Liver (tissue), 9 donors: ENCODE data around the gene ATXN7L3B. TPM values are rescaled to one million over a fixed set of nuclear protein-coding genes. Genes with fewer than 3 reads are reported as not detected.

Source experiments
- DNase-seq: peaks from one replicate; pipeline ENCODE4 v3.0.0-alpha.2; 2017; ENCODE audit warnings: low spot score
- H3K27ac ChIP-seq, 2 donors: one replicate each; pipeline ENCODE4 v1.7.0; 2013; ENCODE audit warnings: inconsistent platforms in 2 of 2, low read length in 2 of 2, control low read depth in 1 of 2, low read depth in 1 of 2, mild to moderate bottlenecking in 1 of 2
- H3K27me3 ChIP-seq, 4 donors: one replicate each; pipeline versions ENCODE4 v1.6.1 to v1.7.0; 2013; ENCODE audit warnings: low read length in 3 of 4, inconsistent platforms in 1 of 4, mild to moderate bottlenecking in 1 of 4, moderate library complexity in 1 of 4; ENCODE audit not compliant: control insufficient read depth in 4 of 4, insufficient read depth in 4 of 4
- H3K36me3 ChIP-seq, 4 donors: one replicate each; pipeline versions ENCODE4 v1.6.1 to v1.7.0; 2013; ENCODE audit warnings: low read length in 3 of 4, mild to moderate bottlenecking in 3 of 4, low read depth in 1 of 4, moderate library complexity in 1 of 4; ENCODE audit not compliant: control insufficient read depth in 4 of 4, insufficient read depth in 3 of 4
- H3K4me1 ChIP-seq, 4 donors: one replicate each; pipeline versions ENCODE4 v1.6.1 to v1.7.0; 2013; ENCODE audit warnings: low read length in 3 of 4, mild to moderate bottlenecking in 3 of 4, moderate library complexity in 1 of 4; ENCODE audit not compliant: control insufficient read depth in 4 of 4, insufficient read depth in 4 of 4
- H3K4me3 ChIP-seq, 3 donors: one replicate each; pipeline versions ENCODE4 v1.6.1 to v1.7.0; 2013; ENCODE audit warnings: low read length in 3 of 3, control low read depth in 1 of 3, low read depth in 1 of 3, mild to moderate bottlenecking in 1 of 3
- H3K9ac ChIP-seq, 2 donors: one replicate each; pipeline ENCODE4 v1.7.0; 2013; ENCODE audit warnings: low read length in 2 of 2, mild to moderate bottlenecking in 2 of 2, moderate library complexity in 2 of 2, control low read depth in 1 of 2, low read depth in 1 of 2
- H3K9me3 ChIP-seq, 4 donors: one replicate each; pipeline versions ENCODE4 v1.6.1 to v1.7.0; 2013; ENCODE audit warnings: low read length in 3 of 4; ENCODE audit not compliant: control insufficient read depth in 4 of 4
- EGR1 ChIP-seq, 2 donors: IDR thresholded peaks; 2 replicates each; pipeline ENCODE4 v1.6.1; 2016 to 2018; ENCODE audit warnings: antibody characterized with exemption in 2 of 2, low read depth in 2 of 2
- FOXA2 ChIP-seq: IDR thresholded peaks from 2 replicates; pipeline ENCODE4 v1.6.1; 2016; ENCODE audit warnings: antibody characterized with exemption
- GABPA ChIP-seq, 2 donors: IDR thresholded peaks in 1 of 2; conservative IDR thresholded peaks in 1 of 2; 2 replicates each; pipeline ENCODE4 v1.6.1; 2016; ENCODE audit warnings: antibody characterized with exemption in 2 of 2, mild to moderate bottlenecking in 1 of 2, moderate library complexity in 1 of 2
- HNF4A ChIP-seq, 2 donors: conservative IDR thresholded peaks; 2 replicates each; pipeline ENCODE4 v1.6.1; 2016; ENCODE audit warnings: antibody characterized with exemption in 2 of 2, mild to moderate bottlenecking in 2 of 2
- HNF4G ChIP-seq: IDR thresholded peaks from 2 replicates; pipeline ENCODE4 v1.6.1; 2016; ENCODE audit warnings: antibody characterized with exemption
- JUND ChIP-seq, 2 donors: IDR thresholded peaks; 2 replicates each; pipeline ENCODE4 v1.6.1; 2016; ENCODE audit warnings: antibody characterized with exemption in 2 of 2
- NR2F2 ChIP-seq: IDR thresholded peaks from 2 replicates; pipeline ENCODE4 v1.6.1; 2016; ENCODE audit warnings: antibody characterized with exemption
- RAD21 ChIP-seq, 2 donors: IDR thresholded peaks; 2 replicates each; pipeline ENCODE4 v1.6.1; 2016; ENCODE audit warnings: antibody characterized with exemption in 2 of 2, mild to moderate bottlenecking in 2 of 2
- RXRA ChIP-seq, 2 donors: IDR thresholded peaks; 2 replicates each; pipeline ENCODE4 v1.6.1; 2017 to 2018; ENCODE audit warnings: antibody characterized with exemption in 2 of 2, mild to moderate bottlenecking in 1 of 2
- SP1 ChIP-seq: IDR thresholded peaks from 2 replicates; pipeline ENCODE4 v1.6.1; 2018; ENCODE audit warnings: antibody characterized with exemption, mild to moderate bottlenecking
- TAF1 ChIP-seq: conservative IDR thresholded peaks from 2 replicates; pipeline ENCODE4 v1.6.1; 2016; ENCODE audit warnings: antibody characterized with exemption, mild to moderate bottlenecking
- YY1 ChIP-seq: IDR thresholded peaks from 2 replicates; pipeline ENCODE4 v1.6.1; 2016; ENCODE audit warnings: antibody characterized with exemption, mild to moderate bottlenecking
- WGBS: extraction: QIAGEN DNeasy Blood & Tissue Kit; methylation state at CpG from one replicate; pipeline ENCODE4 v1.1.7; 2013; 5-methylcytosine and 5-hydroxymethylcytosine counted together
- polyA plus RNA-seq, 2 donors: library from polyadenylated mRNA; stranded (reverse) in 1 of 2; unstranded in 1 of 2; fragments of 200-250 nt in 1 of 2; fragments of >200 nt in 1 of 2; fragmentation: Nextera tagmentation in 1 of 2; extraction: Ambion mirVana in 1 of 2; gene quantifications; one replicate each; pipeline versions ENCODE4 v1.2.1 to v1.2.3, GENCODE V29; 2013 to 2015
- total RNA-seq, 2 donors: library from RNA; depleted of rRNA; stranded (reverse); fragments of >200 nt; gene quantifications; one replicate each; pipeline ENCODE4 v1.2.3, GENCODE V29; 2014
- TF ChIP-seq, protein P1 (sequence below): IDR thresholded peaks from 2 replicates; pipeline ENCODE4 v1.6.1; 2016; ENCODE audit warnings: antibody characterized with exemption
- TF ChIP-seq, protein P2 (sequence below): IDR thresholded peaks from 2 replicates; pipeline ENCODE4 v1.6.1; 2016; ENCODE audit warnings: antibody characterized with exemption
- TF ChIP-seq, protein P3 (sequence below): fragments of 150-350 bp; IDR thresholded peaks from 2 replicates; pipeline ENCODE4 v1.5.1; 2017; ENCODE audit warnings: improper control_type of control experiment, low read depth, low read length; ENCODE audit not compliant: missing input control
- TF ChIP-seq, protein P4 (sequence below): IDR thresholded peaks from 2 replicates; pipeline ENCODE4 v1.6.1; 2016; ENCODE audit warnings: antibody characterized with exemption, mild to moderate bottlenecking
- TF ChIP-seq, protein P5 (sequence below): IDR thresholded peaks from 2 replicates; pipeline ENCODE4 v1.6.1; 2016; ENCODE audit warnings: antibody characterized with exemption
- donor health status: healthy.
- donor health status: healthy.
- donor health status: healthy.
- donor health status: healthy.
- donor health status: healthy.

ATXN7L3B gene
- total and polyA plus RNA-seq, 4 donors: 9.0 to 19.4 (median 12.6) TPM

DNA sequence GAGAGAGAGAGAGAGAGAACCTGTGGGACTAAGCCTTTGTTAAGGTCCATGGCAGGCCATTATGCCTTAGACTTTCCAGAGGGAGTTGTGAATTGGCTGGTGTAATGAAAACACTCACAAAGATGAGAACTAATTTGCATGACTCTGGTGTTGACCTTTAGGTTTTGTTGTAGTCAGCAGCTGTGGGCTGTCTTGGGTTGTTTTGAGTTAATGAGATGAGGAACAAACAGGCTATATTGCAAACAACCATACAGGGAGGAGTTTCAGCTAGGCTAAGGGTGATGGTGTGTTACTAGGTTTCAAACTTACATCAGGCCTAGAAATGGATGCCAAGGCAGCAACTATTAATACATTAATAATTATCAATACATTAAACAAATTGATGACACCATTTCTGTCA, 26.3 kb downstream of the ATXN7L3B start:
- H3K9ac ChIP-seq: no peak overlapping the region
- no peak overlapping the region for H3K27ac ChIP-seq
- H3K36me3 ChIP-seq: no peaks in the 10 kb centered on the region
- no peaks in the 10 kb centered on the region for H3K27me3 ChIP-seq
- H3K9me3 ChIP-seq: peaks cover 0 to 3% (median 0%) of the 10 kb centered on the region in 4 donors
- no peaks in the 10 kb centered on the region for H3K4me1 ChIP-seq
- no peak for DNase-seq
- no peak overlapping the region for H3K4me3 ChIP-seq
- no peak for TF ChIP-seq YY1
- TF ChIP-seq SP1: no peak
- no peak for TF ChIP-seq RXRA (IDR thresholded peaks at IDR 0.05)
- no peak for TF ChIP-seq HNF4G
- TF ChIP-seq, protein P1, sequence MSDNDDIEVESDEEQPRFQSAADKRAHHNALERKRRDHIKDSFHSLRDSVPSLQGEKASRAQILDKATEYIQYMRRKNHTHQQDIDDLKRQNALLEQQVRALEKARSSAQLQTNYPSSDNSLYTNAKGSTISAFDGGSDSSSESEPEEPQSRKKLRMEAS: no peak
- TF ChIP-seq, protein P2, sequence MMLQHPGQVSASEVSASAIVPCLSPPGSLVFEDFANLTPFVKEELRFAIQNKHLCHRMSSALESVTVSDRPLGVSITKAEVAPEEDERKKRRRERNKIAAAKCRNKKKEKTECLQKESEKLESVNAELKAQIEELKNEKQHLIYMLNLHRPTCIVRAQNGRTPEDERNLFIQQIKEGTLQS: no peak
- TF ChIP-seq, protein P3, sequence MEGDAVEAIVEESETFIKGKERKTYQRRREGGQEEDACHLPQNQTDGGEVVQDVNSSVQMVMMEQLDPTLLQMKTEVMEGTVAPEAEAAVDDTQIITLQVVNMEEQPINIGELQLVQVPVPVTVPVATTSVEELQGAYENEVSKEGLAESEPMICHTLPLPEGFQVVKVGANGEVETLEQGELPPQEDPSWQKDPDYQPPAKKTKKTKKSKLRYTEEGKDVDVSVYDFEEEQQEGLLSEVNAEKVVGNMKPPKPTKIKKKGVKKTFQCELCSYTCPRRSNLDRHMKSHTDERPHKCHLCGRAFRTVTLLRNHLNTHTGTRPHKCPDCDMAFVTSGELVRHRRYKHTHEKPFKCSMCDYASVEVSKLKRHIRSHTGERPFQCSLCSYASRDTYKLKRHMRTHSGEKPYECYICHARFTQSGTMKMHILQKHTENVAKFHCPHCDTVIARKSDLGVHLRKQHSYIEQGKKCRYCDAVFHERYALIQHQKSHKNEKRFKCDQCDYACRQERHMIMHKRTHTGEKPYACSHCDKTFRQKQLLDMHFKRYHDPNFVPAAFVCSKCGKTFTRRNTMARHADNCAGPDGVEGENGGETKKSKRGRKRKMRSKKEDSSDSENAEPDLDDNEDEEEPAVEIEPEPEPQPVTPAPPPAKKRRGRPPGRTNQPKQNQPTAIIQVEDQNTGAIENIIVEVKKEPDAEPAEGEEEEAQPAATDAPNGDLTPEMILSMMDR: no peak
- no peak for TF ChIP-seq RAD21 (IDR thresholded peaks at IDR 0.05)
- TF ChIP-seq, protein P4, sequence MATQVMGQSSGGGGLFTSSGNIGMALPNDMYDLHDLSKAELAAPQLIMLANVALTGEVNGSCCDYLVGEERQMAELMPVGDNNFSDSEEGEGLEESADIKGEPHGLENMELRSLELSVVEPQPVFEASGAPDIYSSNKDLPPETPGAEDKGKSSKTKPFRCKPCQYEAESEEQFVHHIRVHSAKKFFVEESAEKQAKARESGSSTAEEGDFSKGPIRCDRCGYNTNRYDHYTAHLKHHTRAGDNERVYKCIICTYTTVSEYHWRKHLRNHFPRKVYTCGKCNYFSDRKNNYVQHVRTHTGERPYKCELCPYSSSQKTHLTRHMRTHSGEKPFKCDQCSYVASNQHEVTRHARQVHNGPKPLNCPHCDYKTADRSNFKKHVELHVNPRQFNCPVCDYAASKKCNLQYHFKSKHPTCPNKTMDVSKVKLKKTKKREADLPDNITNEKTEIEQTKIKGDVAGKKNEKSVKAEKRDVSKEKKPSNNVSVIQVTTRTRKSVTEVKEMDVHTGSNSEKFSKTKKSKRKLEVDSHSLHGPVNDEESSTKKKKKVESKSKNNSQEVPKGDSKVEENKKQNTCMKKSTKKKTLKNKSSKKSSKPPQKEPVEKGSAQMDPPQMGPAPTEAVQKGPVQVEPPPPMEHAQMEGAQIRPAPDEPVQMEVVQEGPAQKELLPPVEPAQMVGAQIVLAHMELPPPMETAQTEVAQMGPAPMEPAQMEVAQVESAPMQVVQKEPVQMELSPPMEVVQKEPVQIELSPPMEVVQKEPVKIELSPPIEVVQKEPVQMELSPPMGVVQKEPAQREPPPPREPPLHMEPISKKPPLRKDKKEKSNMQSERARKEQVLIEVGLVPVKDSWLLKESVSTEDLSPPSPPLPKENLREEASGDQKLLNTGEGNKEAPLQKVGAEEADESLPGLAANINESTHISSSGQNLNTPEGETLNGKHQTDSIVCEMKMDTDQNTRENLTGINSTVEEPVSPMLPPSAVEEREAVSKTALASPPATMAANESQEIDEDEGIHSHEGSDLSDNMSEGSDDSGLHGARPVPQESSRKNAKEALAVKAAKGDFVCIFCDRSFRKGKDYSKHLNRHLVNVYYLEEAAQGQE: no peak
- no peak for TF ChIP-seq TAF1
- TF ChIP-seq EGR1 (IDR thresholded peaks at IDR 0.05; ENCODE audit: low read depth in 2 of 2): no peak

DNA sequence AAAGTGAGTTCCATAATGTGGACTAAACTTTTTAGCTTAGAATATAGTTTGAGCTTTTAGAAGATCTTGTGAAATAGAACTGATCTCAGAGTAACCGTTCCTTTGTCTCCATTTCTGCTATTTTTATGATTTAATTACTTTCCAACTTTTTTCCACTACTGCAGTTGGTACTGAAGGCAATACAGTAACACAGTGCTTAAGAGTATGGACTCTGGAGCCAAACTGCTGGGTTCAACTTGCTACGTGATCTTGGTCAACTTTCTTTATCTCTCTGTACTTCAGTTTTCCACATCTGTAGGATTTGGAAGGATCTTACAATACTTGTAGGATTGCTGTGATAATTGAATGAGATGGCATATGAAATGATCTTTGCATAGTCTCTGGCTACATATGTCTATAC, 40.9 kb downstream of the ATXN7L3B start:
- 78% methylated on average over 2 of the region's 2 CpGs for WGBS
- no peak overlapping the region for H3K27ac ChIP-seq
- no peak overlapping the region for H3K9ac ChIP-seq
- TF ChIP-seq, protein P2: no peak
- TF ChIP-seq, protein P5, sequence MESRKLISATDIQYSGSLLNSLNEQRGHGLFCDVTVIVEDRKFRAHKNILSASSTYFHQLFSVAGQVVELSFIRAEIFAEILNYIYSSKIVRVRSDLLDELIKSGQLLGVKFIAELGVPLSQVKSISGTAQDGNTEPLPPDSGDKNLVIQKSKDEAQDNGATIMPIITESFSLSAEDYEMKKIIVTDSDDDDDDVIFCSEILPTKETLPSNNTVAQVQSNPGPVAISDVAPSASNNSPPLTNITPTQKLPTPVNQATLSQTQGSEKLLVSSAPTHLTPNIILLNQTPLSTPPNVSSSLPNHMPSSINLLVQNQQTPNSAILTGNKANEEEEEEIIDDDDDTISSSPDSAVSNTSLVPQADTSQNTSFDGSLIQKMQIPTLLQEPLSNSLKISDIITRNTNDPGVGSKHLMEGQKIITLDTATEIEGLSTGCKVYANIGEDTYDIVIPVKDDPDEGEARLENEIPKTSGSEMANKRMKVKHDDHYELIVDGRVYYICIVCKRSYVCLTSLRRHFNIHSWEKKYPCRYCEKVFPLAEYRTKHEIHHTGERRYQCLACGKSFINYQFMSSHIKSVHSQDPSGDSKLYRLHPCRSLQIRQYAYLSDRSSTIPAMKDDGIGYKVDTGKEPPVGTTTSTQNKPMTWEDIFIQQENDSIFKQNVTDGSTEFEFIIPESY: no peak
- TF ChIP-seq YY1: no peak
- no peak for TF ChIP-seq GABPA (IDR thresholded peaks at IDR 0.05 in 1 of 2, conservative IDR thresholded peaks at IDR 0.05 in 1 of 2)
- TF ChIP-seq HNF4A (conservative IDR thresholded peaks at IDR 0.05): no peak
- no peak for TF ChIP-seq TAF1
- TF ChIP-seq HNF4G: no peak
- TF ChIP-seq FOXA2: no peak
- TF ChIP-seq SP1: no peak
- TF ChIP-seq RXRA (IDR thresholded peaks at IDR 0.05): no peak
- TF ChIP-seq JUND (IDR thresholded peaks at IDR 0.05): no peak
- TF ChIP-seq, protein P1: no peak
- TF ChIP-seq NR2F2: no peak
- TF ChIP-seq, protein P4: no peak
- TF ChIP-seq RAD21 (IDR thresholded peaks at IDR 0.05): no peak
- no peak overlapping the region for H3K4me3 ChIP-seq
- H3K4me1 ChIP-seq: no peaks in the 10 kb centered on the region
- no peaks in the 10 kb centered on the region for H3K27me3 ChIP-seq
- peaks cover 0 to 2% (median 0%) of the 10 kb centered on the region in 4 donors for H3K9me3 ChIP-seq
- no peak for DNase-seq
- H3K36me3 ChIP-seq: no peaks in the 10 kb centered on the region
